Keratinocyte (primary cell): ENCODE data around the gene CACNA1C. TPM values are rescaled to one million over a fixed set of nuclear protein-coding genes. Genes with fewer than 3 reads are reported as not detected.

ENCODE experiments used
- DNase-seq: peaks from one replicate; pipeline ENCODE4 v3.0.0-alpha.2; 2011; ENCODE audit warnings: low read depth, missing footprints, low spot score
- FAIRE-seq: peaks from 2 replicates; lab custom pipeline; 2011; peaks lifted over from hg19 to GRCh38; lab: Jason Lieb, UNC
- H2AFZ ChIP-seq: 2 replicates; pipeline ENCODE4 v1.6.0; 2012; ENCODE audit warnings: low read length, control low read depth, inconsistent platforms; ENCODE audit not compliant: control insufficient read depth
- H3K27ac ChIP-seq: 2 replicates; pipeline ENCODE4 v1.5.1; 2011; ENCODE audit warnings: low read length; ENCODE audit not compliant: control insufficient read depth, insufficient read depth
- H3K27me3 ChIP-seq: 3 replicates; pipeline ENCODE4 v1.6.0; 2011; ENCODE audit warnings: low read length; ENCODE audit not compliant: control insufficient read depth, insufficient read depth; ENCODE audit errors: extremely low read depth
- H3K36me3 ChIP-seq, 2 experiments: 2 replicates in 1 of 2; 3 replicates in 1 of 2; pipeline ENCODE4 v1.5.1; 2011; ENCODE audit warnings: low read length in 2 of 2, mild to moderate bottlenecking in 1 of 2; ENCODE audit not compliant: control insufficient read depth in 2 of 2, insufficient read depth in 2 of 2; ENCODE audit errors: extremely low read depth in 1 of 2
- H3K4me1 ChIP-seq: 3 replicates; pipeline ENCODE4 v1.5.1; 2011; ENCODE audit warnings: low read length; ENCODE audit not compliant: control insufficient read depth, insufficient read depth; ENCODE audit errors: extremely low read depth
- H3K4me2 ChIP-seq: 3 replicates; pipeline ENCODE4 v1.6.0; 2011; ENCODE audit warnings: low read depth, low read length; ENCODE audit not compliant: control insufficient read depth, insufficient read depth; ENCODE audit errors: extremely low read depth
- H3K4me3 ChIP-seq, 3 experiments: fragments of 200-600 bp in 1 of 3; sonication (generic) in 1 of 3; 2 replicates in 2 of 3; 3 replicates in 1 of 3; pipeline ENCODE4 v1.5.1; 2011 to 2016; ENCODE audit warnings: low read length in 3 of 3, mild to moderate bottlenecking in 3 of 3, control low read depth in 2 of 3, inconsistent platforms in 1 of 3, low read depth in 1 of 3, mixed read lengths in 1 of 3, mixed run types in 1 of 3, moderate library complexity in 1 of 3; ENCODE audit not compliant: control insufficient read depth in 2 of 3, insufficient read depth in 2 of 3; ENCODE audit errors: extremely low read depth in 1 of 3
- H3K79me2 ChIP-seq: 2 replicates; pipeline ENCODE4 v1.6.0; 2012; ENCODE audit warnings: low read length; ENCODE audit not compliant: control insufficient read depth, insufficient read depth
- H3K9ac ChIP-seq: 3 replicates; pipeline ENCODE4 v1.6.0; 2011; ENCODE audit warnings: low read length; ENCODE audit not compliant: control insufficient read depth, insufficient read depth; ENCODE audit errors: extremely low read depth
- H3K9me1 ChIP-seq: 3 replicates; pipeline ENCODE4 v1.6.0; 2011; ENCODE audit warnings: low read length; ENCODE audit not compliant: control insufficient read depth, insufficient read depth; ENCODE audit errors: extremely low read depth
- H3K9me3 ChIP-seq: 2 replicates; pipeline ENCODE4 v1.5.1; 2012; ENCODE audit warnings: low read depth, low read length; ENCODE audit not compliant: control insufficient read depth
- H4K20me1 ChIP-seq: 3 replicates; pipeline ENCODE4 v1.6.0; 2011; ENCODE audit warnings: low read length; ENCODE audit not compliant: control insufficient read depth, insufficient read depth; ENCODE audit errors: extremely low read depth
- CTCF ChIP-seq, 3 experiments: IDR thresholded peaks in 1 of 3; conservative IDR thresholded peaks in 1 of 3; optimal IDR thresholded peaks in 1 of 3; 2 replicates in 2 of 3; 3 replicates in 1 of 3; pipeline versions ENCODE3 to v1.5.1; 2011; ENCODE audit warnings: low read length in 3 of 3, mild to moderate bottlenecking in 3 of 3, moderate library complexity in 2 of 3, control low read depth in 1 of 3, inconsistent platforms in 1 of 3; ENCODE audit not compliant: insufficient read depth in 2 of 3; ENCODE audit errors: extremely low read depth in 1 of 3
- EZH2 ChIP-seq: IDR thresholded peaks from one replicate; pipeline ENCODE4 v1.6.1; 2012; ENCODE audit warnings: inconsistent platforms, mild to moderate bottlenecking, low read length, moderate library complexity
- dilution Hi-C: fragments of 300-500 bp; cut with MboI; formaldehyde crosslinking; loops from one replicate; pipeline ENCODE4 v1.7.0; 2020; ENCODE audit warnings: low sequenced_read_pairs; ENCODE audit not compliant: extremely low pct_ligation_motif_present
- polyA plus RNA-seq, 5 experiments: library from polyadenylated mRNA; depleted of rRNA in 3 of 5; stranded (reverse) in 3 of 5; stranded (forward) in 1 of 5; unstranded in 1 of 5; fragments of >200 nt; gene quantifications; 1 replicate in 1 of 5; 2 replicates in 3 of 5; 3 replicates in 1 of 5; pipeline versions ENCODE4 v1.2.1 to v1.2.3, GENCODE V29; 2011 to 2012; ENCODE audit warnings: missing spikeins in 2 of 5, low read depth in 1 of 5, low replicate concordance in 1 of 5

CACNA1C gene
- polyA plus RNA-seq, 1 donor (not counting 4 experiments of a cell fraction or from before 2014, with no cell fraction given): not detected

GRCh38 chr12:2039034-2039433, 13.8 kb upstream of the CACNA1C start:
- Histone ChIP-seq H3K9ac (no peak overlapping the region), H3K36me3 (no peaks in the 10 kb centered on the region), H3K79me2 (no peaks in the 10 kb centered on the region), H3K9me3 (no peaks in the 10 kb centered on the region), H4K20me1 (no peaks in the 10 kb centered on the region), H3K4me3 (no peak overlapping the region), H2AFZ (no peak overlapping the region), H3K4me1 (peaks cover 9% of the 10 kb centered on the region), H3K4me2 (no peak overlapping the region), H3K27ac (no peak overlapping the region), H3K27me3 (peaks cover 15% of the 10 kb centered on the region), H3K9me1 (no peaks in the 10 kb centered on the region)
- TF ChIP-seq CTCF (optimal IDR thresholded peaks at IDR 0.05 in 1 of 3, IDR thresholded peaks at IDR 0.05 in 1 of 3, conservative IDR thresholded peaks at IDR 0.05 in 1 of 3; ENCODE audit: extremely low read depth in 1 of 3, insufficient read depth in 2 of 3, low read length in 3 of 3) (no peak), EZH2 (no peak)
- FAIRE-seq (no peak), DNase-seq (no peak)
- dilution Hi-C loops: loop anchor here (25.0 kb wide), 1 partner anchor 248 kb away; no protein-coding TSS in a partner anchor

- Histone ChIP-seq H3K36me3 (no peaks in the 10 kb centered on the region), H3K27ac (no peak overlapping the region), H3K4me1 (no peaks in the 10 kb centered on the region), H3K4me2 (no peak overlapping the region), H3K9me1 (no peaks in the 10 kb centered on the region), H4K20me1 (no peaks in the 10 kb centered on the region), H3K79me2 (no peaks in the 10 kb centered on the region), H2AFZ (no peak overlapping the region), H3K4me3 (no peak overlapping the region), H3K9me3 (no peaks in the 10 kb centered on the region), H3K9ac (no peak overlapping the region), H3K27me3 (peaks cover 4% of the 10 kb centered on the region)
- dilution Hi-C loops: loop anchor here (25.0 kb wide), 1 partner anchor 244 kb away; no protein-coding TSS in a partner anchor
- no peak for DNase-seq
- FAIRE-seq: no peak
- TF ChIP-seq CTCF (optimal IDR thresholded peaks at IDR 0.05 in 1 of 3, IDR thresholded peaks at IDR 0.05 in 1 of 3, conservative IDR thresholded peaks at IDR 0.05 in 1 of 3; ENCODE audit: extremely low read depth in 1 of 3, insufficient read depth in 2 of 3, low read length in 3 of 3) (no peak), EZH2 (no peak)
Measured at GRCh38 chr12:2043054-2043453, 9.7 kb upstream of the CACNA1C start.
